Measurements from ENCODE around the gene GRM5. TPM values are rescaled to one million over a fixed set of nuclear protein-coding genes. Genes with fewer than 3 reads are reported as not detected.
A peak's percentile ranks its signal among the peaks of the same experiment; 100 is the strongest.
"Not testable (repeated sequence)": the region's sequence is repeated elsewhere in the genome, so short reads cannot be mapped to it uniquely, and the experiment has no call there.

Gene GRM5
- total RNA-seq, 1 experiment from 2014 or later, result 0.03 TPM

GRCh38 chr11:88535916-88536547 lies 529.8 kb downstream of the GRM5 start:
- Histone ChIP-seq H3K27ac (ENCODE audit: low read length) (no peak overlapping the region), H3K36me3 (ENCODE audit: control insufficient read depth, insufficient read depth, low read length) (no peaks in the 10 kb centered on the region), H3K4me3 (ENCODE audit: low read depth in 2 of 2, low read length in 2 of 2) (no peak overlapping the region), H3K4me1 (ENCODE audit: control insufficient read depth, insufficient read depth, low read length) (no peaks in the 10 kb centered on the region), H3K27me3 (ENCODE audit: control insufficient read depth, insufficient read depth, low read length) (no peaks in the 10 kb centered on the region), H3K9me3 (ENCODE audit: control insufficient read depth, insufficient read depth, low read depth, low read length) (peaks cover 20% of the 10 kb centered on the region; the same call in 1 of the 2 replicates)
- ChIA-PET POLR2A (no interaction called here), CTCF (no interaction called here)
- intact Hi-C loops (cut with micrococcal nuclease; ENCODE audit: unreplicated experiment) (loop anchor here (5.0 kb wide), 1 partner anchor 199 kb away; the partner anchor contains the start of gene CTSC), in situ Hi-C loops (cut with HindIII; ENCODE audit: low pct_unique_long_range_greater_than_20kb, low sequenced_read_pairs) (no loop called here)
- no peak for TF ChIP-seq CTCF (IDR thresholded peaks at IDR 0.05)
- TF ChIP-seq SIN3A (IDR thresholded peaks at IDR 0.05; ENCODE audit: borderline replicate concordance, insufficient read depth, low read depth, low read length), result no peak
- no peak for TF ChIP-seq POLR2AphosphoS5 (IDR thresholded peaks at IDR 0.05; ENCODE audit: low read depth, low read length)
- TF ChIP-seq REST (IDR thresholded peaks at IDR 0.05; ENCODE audit: insufficient read depth in 1 of 2, low read depth in 2 of 2, low read length in 1 of 2), result no peak
- TF ChIP-seq TCF7L2 (IDR thresholded peaks at IDR 0.05; ENCODE audit: low read depth, low read length), result no peak
- no TSS peak for BruUV-seq (replicated peaks)
- peak; percentile 92 for ATAC-seq
- DNase-seq (ENCODE audit: low read depth, low spot score), result peak; percentile 84

- intact Hi-C loops (cut with micrococcal nuclease; ENCODE audit: unreplicated experiment) (loop anchor here (5.0 kb wide), 1 partner anchor 198 kb away; the partner anchor contains the start of gene CTSC), in situ Hi-C loops (cut with HindIII; ENCODE audit: low pct_unique_long_range_greater_than_20kb, low sequenced_read_pairs) (no loop called here)
- Histone ChIP-seq H3K27me3 (ENCODE audit: control insufficient read depth, insufficient read depth, low read length) (no peaks in the 10 kb centered on the region), H3K36me3 (ENCODE audit: control insufficient read depth, insufficient read depth, low read length) (no peaks in the 10 kb centered on the region), H3K4me1 (ENCODE audit: control insufficient read depth, insufficient read depth, low read length) (no peaks in the 10 kb centered on the region), H3K4me3 (ENCODE audit: low read depth in 2 of 2, low read length in 2 of 2) (no peak overlapping the region), H3K27ac (ENCODE audit: low read length) (no peak overlapping the region; the same call in 1 of the 2 replicates), H3K9me3 (ENCODE audit: control insufficient read depth, insufficient read depth, low read depth, low read length) (peaks cover 20% of the 10 kb centered on the region; the same call in 1 of the 2 replicates)
- ChIA-PET POLR2A (no interaction called here), CTCF (interaction anchor here (0.7 kb wide), 1 partner anchor 429 kb away, joined by 3 read pairs; no protein-coding TSS in a partner anchor)
- DNase-seq (ENCODE audit: low read depth, low spot score) (no peak), ATAC-seq (no peak)
- no peak for TF ChIP-seq REST (IDR thresholded peaks at IDR 0.05; ENCODE audit: insufficient read depth in 1 of 2, low read depth in 2 of 2, low read length in 1 of 2)
- no peak for TF ChIP-seq CTCF (IDR thresholded peaks at IDR 0.05)
- no peak for TF ChIP-seq POLR2AphosphoS5 (IDR thresholded peaks at IDR 0.05; ENCODE audit: low read depth, low read length)
- no peak for TF ChIP-seq SIN3A (IDR thresholded peaks at IDR 0.05; ENCODE audit: borderline replicate concordance, insufficient read depth, low read depth, low read length)
- TF ChIP-seq TCF7L2 (IDR thresholded peaks at IDR 0.05; ENCODE audit: low read depth, low read length), result no peak
- BruUV-seq (replicated peaks), result no TSS peak
Measured at GRCh38 chr11:88535266-88535665, 530.5 kb downstream of the GRM5 start.

DNA sequence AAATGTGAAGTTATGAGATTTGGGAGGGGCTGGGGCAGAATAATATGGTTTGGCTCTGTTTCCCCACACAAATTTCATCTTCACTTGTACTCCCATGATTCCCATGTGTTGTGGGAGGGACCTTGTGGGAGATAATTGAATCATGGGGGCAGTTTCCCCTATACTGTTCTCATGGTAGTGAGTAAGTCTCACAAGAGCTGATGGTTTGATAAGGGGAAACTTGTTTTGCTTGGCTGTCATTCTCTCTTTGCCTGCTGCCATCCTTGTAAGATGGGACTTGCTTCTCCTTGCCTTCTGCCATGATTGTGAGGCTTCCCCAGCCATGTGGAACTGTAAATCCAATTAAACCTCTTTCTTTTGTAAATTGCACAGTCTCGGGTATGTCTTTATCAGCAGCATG lies 531.1 kb downstream of the GRM5 start:
- H3K4me1 ChIP-seq (ENCODE audit: control insufficient read depth, insufficient read depth, low read length); H3K4me3 ChIP-seq (ENCODE audit: low read depth in 2 of 2, low read length in 2 of 2); H3K36me3 ChIP-seq (ENCODE audit: control insufficient read depth, insufficient read depth, low read length); in situ Hi-C loops (cut with HindIII; ENCODE audit: low pct_unique_long_range_greater_than_20kb, low sequenced_read_pairs); ATAC-seq; BruUV-seq (replicated peaks); DNase-seq (ENCODE audit: low read depth, low spot score); POLR2A ChIA-PET; H3K27me3 ChIP-seq (ENCODE audit: control insufficient read depth, insufficient read depth, low read length); H3K27ac ChIP-seq (ENCODE audit: low read length): not testable (repeated sequence)
- CTCF ChIA-PET, result interaction anchor here (0.7 kb wide), 1 partner anchor 428 kb away, joined by 3 read pairs; no protein-coding TSS in a partner anchor
- intact Hi-C loops (cut with micrococcal nuclease; ENCODE audit: unreplicated experiment), result loop anchor here (5.0 kb wide), 1 partner anchor 197 kb away; the partner anchor contains the start of gene CTSC
- peaks cover 20% of the 10 kb centered on the region; the same call in 1 of the 2 replicates for H3K9me3 ChIP-seq (ENCODE audit: control insufficient read depth, insufficient read depth, low read depth, low read length)

Data from Panc1 (cell line).